Measurements from ENCODE around the gene NDFIP1.

NDFIP1 gene

DNA sequence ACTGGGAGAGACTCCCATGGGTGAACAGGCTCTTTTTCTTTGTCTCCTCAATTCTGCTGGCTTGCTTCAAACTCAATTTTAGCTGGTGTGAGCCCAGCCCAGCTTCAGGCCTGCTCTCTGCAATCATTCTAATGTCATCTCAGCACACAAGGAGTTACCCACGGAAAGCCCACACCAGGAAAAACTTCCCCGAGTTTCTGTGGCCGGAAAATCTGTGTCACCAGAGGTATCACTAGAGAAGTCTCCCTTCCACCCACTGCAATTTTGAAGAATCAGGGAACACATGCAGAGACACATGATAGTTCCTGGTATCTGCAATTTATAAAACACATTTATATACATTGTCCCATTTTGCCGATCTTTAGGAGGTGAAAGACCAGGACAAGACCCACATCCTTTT lies 13.5 kb upstream of the NDFIP1 start:
- DNase-seq = no peak

GRCh38 chr5:142095651-142096330 lies 12.8 kb upstream of the NDFIP1 start:
- peak; percentile 70 for DNase-seq

- DNase-seq = no peak
These were observed 12.2 kb upstream of the NDFIP1 start for GRCh38 chr5:142096382-142096781.

GRCh38 chr5:142097681-142098080 lies 10.9 kb upstream of the NDFIP1 start:
- no peak for DNase-seq

DNA sequence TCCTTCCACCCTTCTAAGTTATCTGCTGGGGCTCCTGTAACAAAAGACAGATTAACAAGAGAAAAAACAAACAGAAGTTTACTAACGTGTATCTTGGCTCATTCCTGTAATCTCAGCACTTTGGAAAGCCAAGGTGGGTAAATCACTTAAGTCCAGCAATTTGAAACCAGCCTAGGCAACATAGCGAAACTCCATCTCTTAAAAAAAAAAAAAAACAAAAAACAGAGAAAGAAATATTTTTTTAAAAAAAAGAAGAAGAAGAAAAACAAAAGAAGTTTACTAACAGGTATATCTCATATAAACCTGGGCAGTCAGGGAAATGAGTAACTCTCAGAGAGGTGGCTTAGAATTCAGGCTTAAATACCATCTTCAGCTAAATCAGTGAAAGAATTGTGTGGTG lies 10.3 kb upstream of the NDFIP1 start:
- no peak for DNase-seq

- no peak for DNase-seq
These were observed 9.6 kb upstream of the NDFIP1 start for GRCh38 chr5:142098931-142099330.

GRCh38 chr5:142100307-142100706 lies 8.3 kb upstream of the NDFIP1 start:
- DNase-seq = no peak

GRCh38 chr5:142102980-142103740 lies 5.4 kb upstream of the NDFIP1 start:
- no peak for DNase-seq

DNA sequence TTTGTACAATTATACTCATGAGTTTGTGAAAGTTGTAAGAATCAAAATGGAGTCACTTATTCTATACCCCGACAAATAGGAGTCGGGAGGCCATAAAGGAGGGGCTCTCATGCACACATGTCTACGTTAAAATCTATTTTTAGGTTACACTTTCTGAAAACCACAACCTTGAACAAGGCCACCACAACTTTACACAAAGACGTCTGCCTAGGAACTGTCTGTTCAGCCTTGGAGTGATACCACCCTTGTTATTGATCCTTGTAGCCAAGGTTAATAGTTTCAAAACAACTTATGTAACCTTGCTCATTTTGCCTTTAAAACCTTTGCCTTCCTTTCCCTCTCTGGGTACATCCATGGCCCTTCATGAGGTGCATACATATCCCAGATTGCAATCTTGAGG lies 4.1 kb upstream of the NDFIP1 start:
- no peak for DNase-seq

- no peak for DNase-seq
These were observed 2.5 kb upstream of the NDFIP1 start for GRCh38 chr5:142106061-142106460.

DNA sequence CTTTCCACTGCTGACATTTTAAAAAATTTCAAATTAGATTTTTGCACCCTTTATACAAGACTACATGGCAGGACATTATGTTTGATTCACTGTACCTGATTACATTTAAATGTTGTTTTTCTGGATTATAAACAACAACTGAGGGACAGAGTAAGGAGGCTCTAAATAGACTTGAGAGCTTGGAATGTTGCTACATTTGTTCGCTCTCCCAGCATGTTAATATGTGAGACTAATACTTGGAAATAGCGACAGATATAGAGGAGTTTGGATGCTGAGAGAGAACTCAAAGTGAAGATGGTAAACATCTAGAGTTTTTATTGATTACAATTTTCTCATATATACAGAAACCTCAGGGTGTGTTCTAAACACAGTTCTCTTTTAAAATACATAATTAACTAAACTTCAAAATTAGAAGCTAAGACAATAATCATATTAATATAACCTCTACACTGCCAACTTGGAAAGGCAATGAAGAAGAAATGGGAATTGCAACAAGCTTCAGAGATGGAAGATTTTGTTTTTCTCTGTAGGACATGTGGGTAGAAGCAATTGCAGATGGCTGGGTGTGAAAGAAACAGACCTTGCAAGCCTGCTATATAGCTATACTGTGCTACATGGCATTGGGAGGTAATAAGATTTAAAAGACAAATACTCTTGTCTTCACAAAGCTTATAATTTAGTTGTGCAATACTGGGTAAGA lies 1.4 kb upstream of the NDFIP1 start:
- DNase-seq = no peak

DNA sequence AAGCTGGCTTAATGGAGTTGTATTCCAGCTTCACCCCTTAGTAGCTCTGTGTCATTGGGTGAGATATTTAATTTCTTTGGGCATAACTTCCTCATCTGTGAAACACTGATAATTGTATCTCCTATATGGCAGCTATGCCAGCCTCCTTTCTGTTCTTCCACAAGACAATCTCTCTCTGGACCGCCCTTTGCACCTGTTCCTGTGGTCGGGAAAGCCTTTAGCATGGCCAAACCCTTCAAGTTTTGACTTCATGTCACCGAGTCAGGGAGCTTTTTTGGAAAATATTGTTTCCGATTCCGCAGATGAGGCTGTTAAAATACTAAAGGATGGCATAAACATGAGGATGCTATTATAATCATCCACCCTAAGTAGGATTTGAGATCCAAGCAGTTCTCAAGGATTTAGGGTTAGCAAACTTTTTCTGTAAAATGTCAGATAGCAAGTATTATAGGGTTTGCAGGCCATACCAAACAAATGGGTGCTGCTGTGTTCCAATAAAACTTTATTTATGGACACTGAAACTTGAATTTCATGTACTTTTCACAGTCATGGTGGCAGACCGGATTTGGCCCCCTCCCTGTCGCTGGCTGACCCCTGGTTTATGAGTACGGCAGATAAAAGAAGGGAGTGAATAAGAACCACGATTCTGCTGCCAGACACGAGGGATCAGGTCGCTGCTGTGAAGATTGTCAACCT lies 695 bp upstream of the NDFIP1 start:
- no peak for DNase-seq

- DNase-seq = peak; percentile 31
These were observed 909 bp downstream of the NDFIP1 start for GRCh38 chr5:142109331-142110045.

GRCh38 chr5:142110046-142110531 lies 1.5 kb downstream of the NDFIP1 start:
- DNase-seq = no peak

DNA sequence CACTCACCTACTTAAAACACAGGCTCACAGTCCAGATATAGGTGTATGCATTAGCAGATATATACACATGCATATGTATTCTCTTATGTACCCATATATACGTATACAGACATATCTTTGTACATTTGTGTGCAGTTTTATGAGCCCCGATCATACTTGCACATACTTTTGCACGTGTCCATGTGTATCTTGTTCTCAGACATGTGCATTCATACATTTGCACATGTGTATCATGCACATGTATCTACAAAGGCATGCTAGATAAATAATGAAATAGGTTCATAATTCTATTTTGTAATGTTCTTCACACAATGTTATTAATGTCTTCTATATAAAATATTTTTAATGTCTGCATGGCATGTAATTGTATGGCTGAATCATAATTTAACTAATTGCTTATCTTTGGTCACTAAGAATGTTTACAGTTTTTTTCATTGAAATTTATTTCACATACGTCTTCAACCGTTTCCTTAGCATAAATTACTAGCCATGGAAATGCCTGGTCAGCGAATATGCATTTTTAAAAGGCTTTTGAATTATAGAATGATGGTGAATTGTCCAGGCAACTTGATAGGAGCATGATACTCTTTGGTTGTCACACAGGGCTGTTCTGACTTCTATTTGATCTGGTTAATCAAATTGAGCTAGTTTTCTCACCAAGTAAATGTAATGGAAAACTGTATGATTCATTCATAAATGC lies 2.6 kb downstream of the NDFIP1 start:
- no peak for DNase-seq

DNA sequence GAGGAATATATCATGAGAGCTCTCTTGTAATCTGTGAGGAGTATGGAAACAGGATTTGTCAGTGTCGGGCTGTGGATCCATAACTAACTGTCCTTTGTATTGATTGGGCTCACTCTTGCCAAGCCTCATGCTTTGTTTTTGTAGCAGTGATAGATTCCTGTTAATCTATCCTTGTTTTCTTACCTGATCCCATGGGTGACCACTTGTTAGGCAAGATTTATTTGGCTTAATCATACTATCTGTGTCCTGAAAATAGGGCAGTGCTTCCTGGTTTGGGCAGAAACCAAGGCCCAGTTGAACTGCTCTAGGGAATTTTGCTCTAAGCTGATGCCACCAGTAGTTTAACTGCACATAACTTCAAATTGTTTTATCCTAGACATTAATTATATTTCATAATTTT lies 6.1 kb downstream of the NDFIP1 start:
- no peak for DNase-seq

- no peak for DNase-seq
These were observed 7.5 kb downstream of the NDFIP1 start for GRCh38 chr5:142115937-142116614.

DNA sequence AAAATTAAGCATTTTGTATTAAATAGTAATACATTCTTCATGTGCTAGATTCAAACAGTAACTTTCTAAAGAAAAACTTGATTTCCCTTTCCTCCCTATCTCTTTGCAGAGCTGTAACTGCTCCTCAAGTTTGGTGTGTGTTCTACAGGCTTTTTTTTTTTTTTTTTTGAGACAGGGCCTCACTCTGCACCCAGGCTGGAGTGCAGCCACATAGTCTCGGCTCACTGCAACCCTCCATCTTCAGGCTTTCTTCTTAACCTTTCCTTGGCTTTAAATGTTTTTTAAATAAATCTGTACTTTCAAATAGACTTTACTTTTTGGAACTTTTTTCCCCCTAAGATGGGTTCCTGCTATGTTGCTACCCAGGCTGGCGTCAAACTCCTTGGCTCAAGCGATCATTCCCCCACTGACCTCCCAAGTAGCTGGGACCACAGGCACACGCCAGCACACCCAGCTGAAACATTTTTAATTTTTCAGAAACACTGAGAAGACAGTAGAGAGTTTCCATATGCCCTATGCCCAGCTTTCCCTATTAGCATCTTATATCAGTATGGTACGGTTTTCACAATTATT lies 9.1 kb downstream of the NDFIP1 start:
- no peak for DNase-seq

- no peak for DNase-seq
These were observed 9.6 kb downstream of the NDFIP1 start for GRCh38 chr5:142118155-142118686.

DNA sequence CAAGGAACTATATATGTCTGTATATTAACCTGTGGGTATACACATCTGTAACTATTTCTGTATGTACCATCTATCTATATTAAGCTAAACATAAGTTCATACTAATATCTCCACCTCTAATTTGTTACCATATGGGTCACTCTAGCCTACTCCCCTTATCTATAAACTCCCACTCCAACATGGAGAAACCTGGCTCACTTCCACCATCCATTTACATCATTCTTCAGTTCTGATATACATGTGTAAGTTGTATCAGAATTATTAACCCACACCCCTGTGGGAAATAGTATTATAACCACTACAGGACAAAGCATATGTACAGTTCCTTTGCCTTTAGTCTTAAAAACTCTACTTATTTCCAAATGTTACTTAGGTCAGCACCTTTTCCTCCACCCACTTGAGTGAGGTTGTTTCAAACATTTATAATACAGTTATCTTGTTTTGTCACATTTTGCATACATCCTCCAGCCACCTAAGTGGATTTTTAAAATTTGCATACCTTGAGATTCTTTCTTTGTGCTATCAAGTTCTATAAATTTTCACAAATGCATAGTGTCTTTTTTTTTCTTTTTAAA lies 10.6 kb downstream of the NDFIP1 start:
- no peak for DNase-seq
